Cortex of kidney (tissue), 1 donor: ENCODE data around the gene NRP1.

Experiments used
- DNase-seq: peaks from one replicate; lab custom pipeline; 2025; lab: John Stamatoyannopoulos, UW

Gene NRP1

GRCh38 chr10:33260403-33261149, 73.9 kb downstream of the NRP1 start:
- DNase-seq: no peak

- no peak for DNase-seq
Observed at GRCh38 chr10:33258967-33259366, 75.5 kb downstream of the NRP1 start.

- no peak for DNase-seq
Observed at GRCh38 chr10:33257439-33258080, 76.9 kb downstream of the NRP1 start.

GRCh38 chr10:33256458-33256857, 78.0 kb downstream of the NRP1 start:
- DNase-seq: no peak

- DNase-seq: no peak
Observed at GRCh38 chr10:33254556-33255160, 79.8 kb downstream of the NRP1 start.

GRCh38 chr10:33253411-33253810, 81.1 kb downstream of the NRP1 start:
- no peak for DNase-seq

- no peak for DNase-seq
Observed at GRCh38 chr10:33252794-33253203, 81.7 kb downstream of the NRP1 start.

GRCh38 chr10:33252324-33252723, 82.1 kb downstream of the NRP1 start:
- no peak for DNase-seq

- DNase-seq: no peak
Observed at GRCh38 chr10:33249659-33250345, 84.7 kb downstream of the NRP1 start.

GRCh38 chr10:33249137-33249536, 85.3 kb downstream of the NRP1 start:
- no peak for DNase-seq

GRCh38 chr10:33248638-33249037, 85.8 kb downstream of the NRP1 start:
- DNase-seq: no peak

- DNase-seq: no peak
Observed at GRCh38 chr10:33247221-33247922, 87.1 kb downstream of the NRP1 start.

GRCh38 chr10:33245343-33245742, 89.1 kb downstream of the NRP1 start:
- no peak for DNase-seq

- DNase-seq: no peak
Observed at GRCh38 chr10:33244354-33244967, 90.0 kb downstream of the NRP1 start.

- DNase-seq: no peak
Observed at GRCh38 chr10:33243703-33244102, 90.8 kb downstream of the NRP1 start.

GRCh38 chr10:33242931-33243330, 91.5 kb downstream of the NRP1 start:
- DNase-seq: no peak

- DNase-seq: no peak
Observed at GRCh38 chr10:33241351-33241750, 93.1 kb downstream of the NRP1 start.

GRCh38 chr10:33240931-33241330, 93.5 kb downstream of the NRP1 start:
- no peak for DNase-seq

GRCh38 chr10:33240258-33240657, 94.2 kb downstream of the NRP1 start:
- no peak for DNase-seq

GRCh38 chr10:33239257-33239656, 95.2 kb downstream of the NRP1 start:
- no peak for DNase-seq

GRCh38 chr10:33238643-33239042, 95.8 kb downstream of the NRP1 start:
- no peak for DNase-seq
